Body of pancreas (tissue), 4 donors: ENCODE measurements around the gene FURIN.

Source experiments
- CTCF ChIP-seq, 7 experiments: fragments of 450-650 bp in 4 of 7; fragments of 200-600 bp in 3 of 7; sonication (generic) in 3 of 7; IDR thresholded peaks; one replicate each; pipeline ENCODE4 v1.5.1; 2016 to 2019; ENCODE audit warnings: antibody characterized with exemption in 7 of 7
- POLR2A ChIP-seq, 3 donors: fragments of 450-650 bp; IDR thresholded peaks; one replicate each; pipeline ENCODE4 v1.6.1; 2016; ENCODE audit warnings: antibody characterized with exemption in 3 of 3, mild to moderate bottlenecking in 2 of 3

GRCh38 chr15:90871716-90872485, 3.5 kb downstream of the FURIN start:
- no peak for TF ChIP-seq CTCF (IDR thresholded peaks at IDR 0.05)
- no peak for TF ChIP-seq POLR2A (IDR thresholded peaks at IDR 0.05)
